Neural cell (in vitro differentiated cells): ENCODE data around the gene PERM1. TPM values are rescaled to one million over a fixed set of nuclear protein-coding genes. Genes with fewer than 3 reads are reported as not detected.

ENCODE experiments used
- H2AFZ ChIP-seq: fragments of 200-600, 300-800 bp; sonication (generic), shearing (Covaris generic); 2 replicates; pipeline ENCODE4 v1.6.0; 2014; ENCODE audit warnings: low read depth, mild to moderate bottlenecking, antibody characterized with exemption, low read length, moderate library complexity
- H3F3A ChIP-seq: fragments of 200-600 bp; shearing (Covaris generic); 2 replicates; pipeline ENCODE4 v1.6.1; 2016; ENCODE audit warnings: mild to moderate bottlenecking, moderate library complexity, mixed read lengths, antibody characterized with exemption, low read length; ENCODE audit not compliant: insufficient read depth, poor library complexity, severe bottlenecking
- H3K27ac ChIP-seq: fragments of 200-600, 300-800 bp; sonication (generic), shearing (Covaris generic); 2 replicates; pipeline ENCODE4 v1.5.1; 2014; ENCODE audit warnings: mild to moderate bottlenecking, low read length, moderate library complexity
- H3K27me3 ChIP-seq: fragments of 300-800, 200-600 bp; sonication (generic), shearing (Covaris generic); 2 replicates; pipeline ENCODE4 v1.6.0; 2014; ENCODE audit warnings: mild to moderate bottlenecking, low read depth, low read length, moderate library complexity; ENCODE audit not compliant: insufficient read depth
- H3K36me3 ChIP-seq: fragments of 300-800, 200-600 bp; sonication (generic), shearing (Covaris generic); 2 replicates; pipeline ENCODE4 v1.5.1; 2014; ENCODE audit warnings: mild to moderate bottlenecking, antibody characterized with exemption, low read length, moderate library complexity; ENCODE audit not compliant: insufficient read depth
- H3K4me2 ChIP-seq: fragments of 300-800, 200-600 bp; sonication (generic), shearing (Covaris generic); 2 replicates; pipeline ENCODE4 v1.6.0; 2014; ENCODE audit warnings: mild to moderate bottlenecking, low read length
- H3K4me3 ChIP-seq: fragments of 300-800, 200-600 bp; sonication (generic), shearing (Covaris generic); 2 replicates; pipeline ENCODE4 v1.5.1; 2014; ENCODE audit warnings: mild to moderate bottlenecking, low read length, moderate library complexity
- H3K79me2 ChIP-seq: fragments of 200-600 bp; shearing (Covaris generic); replicated peaks from 2 replicates; pipeline ENCODE4 v1.6.0; 2014; ENCODE audit warnings: mild to moderate bottlenecking, low read length, moderate library complexity; ENCODE audit not compliant: insufficient read depth
- H3K9ac ChIP-seq: fragments of 300-800, 200-600 bp; sonication (generic), shearing (Covaris generic); 2 replicates; pipeline ENCODE4 v1.6.1; 2016; ENCODE audit warnings: mild to moderate bottlenecking, low read length, mixed read lengths
- H3K9me2 ChIP-seq: fragments of 200-600 bp; shearing (Covaris generic); 2 replicates; pipeline ENCODE4 v1.6.1; 2016; ENCODE audit warnings: mild to moderate bottlenecking, low read length, mixed read lengths; ENCODE audit not compliant: insufficient read depth
- H3K9me3 ChIP-seq: fragments of 200-600, 300-800 bp; sonication (generic), shearing (Covaris generic); 2 replicates; pipeline ENCODE4 v1.6.1; 2016; ENCODE audit warnings: mild to moderate bottlenecking, mixed run types, low read length, moderate library complexity, mixed read lengths
- H4K20me1 ChIP-seq: fragments of 200-600 bp; shearing (Covaris generic); 2 replicates; pipeline ENCODE4 v1.6.1; 2016; ENCODE audit warnings: mild to moderate bottlenecking, mixed run types; ENCODE audit not compliant: insufficient read depth
- EP300 ChIP-seq: fragments of 450-650 bp; conservative IDR thresholded peaks from 2 replicates; pipeline ENCODE4 v1.6.1; 2014; ENCODE audit warnings: antibody characterized with exemption, mild to moderate bottlenecking, moderate library complexity; ENCODE audit not compliant: poor library complexity, severe bottlenecking
- EZH2 ChIP-seq: fragments of 200-600, 300-800 bp; shearing (Covaris generic), sonication (generic); IDR thresholded peaks from 2 replicates; pipeline ENCODE4 v1.6.1; 2014; ENCODE audit warnings: antibody characterized with exemption, low read length, borderline replicate concordance, mild to moderate bottlenecking; ENCODE audit not compliant: insufficient read depth, poor library complexity, severe bottlenecking
- MXI1 ChIP-seq: fragments of 450-650 bp; conservative IDR thresholded peaks from 2 replicates; pipeline ENCODE4 v1.6.1; 2014; ENCODE audit warnings: antibody characterized with exemption, mild to moderate bottlenecking; ENCODE audit not compliant: poor library complexity, severe bottlenecking
- POLR2AphosphoS5 ChIP-seq: IDR thresholded peaks from 2 replicates; pipeline ENCODE4 v1.6.1; 2012
- RAD21 ChIP-seq: fragments of 450-650 bp; conservative IDR thresholded peaks from 2 replicates; pipeline ENCODE4 v1.6.1; 2014; ENCODE audit warnings: antibody characterized with exemption, mild to moderate bottlenecking, moderate library complexity
- SMC3 ChIP-seq: fragments of 450-650 bp; conservative IDR thresholded peaks from 2 replicates; pipeline ENCODE4 v1.6.1; 2014; ENCODE audit warnings: antibody characterized with exemption, mild to moderate bottlenecking, moderate library complexity; ENCODE audit not compliant: poor library complexity
- TAF1 ChIP-seq: IDR thresholded peaks from 2 replicates; pipeline ENCODE4 v1.6.1; 2012; ENCODE audit warnings: low read depth
- polyA plus RNA-seq: library from polyadenylated mRNA; depleted of rRNA; stranded (reverse); fragments of >200 nt; gene quantifications from 2 replicates; pipeline ENCODE4 v1.2.3, GENCODE V29; 2014
- TF ChIP-seq, protein P1 (sequence below): fragments of 450-650 bp; IDR thresholded peaks from 2 replicates; pipeline ENCODE4 v1.5.1; 2014; ENCODE audit warnings: antibody characterized with exemption, mild to moderate bottlenecking, moderate library complexity; ENCODE audit not compliant: poor library complexity, severe bottlenecking
- TF ChIP-seq, protein P2 (sequence below): IDR thresholded peaks from 2 replicates; pipeline ENCODE4 v1.6.1; 2012; ENCODE audit warnings: borderline replicate concordance

The PERM1 gene
- polyA plus RNA-seq, 1 donor from 2014 or later = not detected

DNA sequence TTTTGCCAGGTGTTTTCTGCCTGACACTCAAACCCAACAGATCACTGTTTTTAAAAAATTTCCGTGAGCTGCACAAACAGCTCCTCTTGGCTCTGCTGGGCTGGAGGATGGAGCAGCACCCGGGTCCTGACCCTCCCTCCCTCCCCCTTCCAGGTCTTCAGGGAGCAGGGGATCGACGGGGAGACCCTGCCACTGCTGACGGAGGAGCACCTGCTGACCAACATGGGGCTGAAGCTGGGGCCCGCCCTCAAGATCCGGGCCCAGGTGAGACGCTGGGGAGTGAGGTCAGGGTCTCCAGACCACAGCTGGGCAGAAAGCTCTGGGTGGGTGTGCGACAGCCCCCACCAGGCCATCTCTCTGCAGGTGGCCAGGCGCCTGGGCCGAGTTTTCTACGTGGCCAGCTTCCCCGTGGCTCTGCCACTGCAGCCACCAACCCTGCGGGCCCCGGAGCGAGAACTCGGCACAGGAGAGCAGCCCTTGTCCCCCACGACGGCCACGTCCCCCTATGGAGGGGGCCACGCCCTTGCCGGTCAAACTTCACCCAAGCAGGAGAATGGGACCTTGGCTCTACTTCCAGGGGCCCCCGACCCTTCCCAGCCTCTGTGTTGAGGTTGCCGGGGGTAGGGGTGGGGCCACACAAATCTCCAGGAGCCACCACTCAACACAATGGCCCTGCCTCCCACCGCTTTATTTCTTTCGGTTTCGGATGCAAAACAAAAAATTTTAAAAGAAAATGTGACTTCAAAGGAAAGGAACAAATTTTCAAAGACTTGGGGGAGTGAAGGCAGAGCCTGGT, 38.1 kb downstream of the PERM1 start:
- no peaks in the 10 kb centered on the region for H3K79me2 ChIP-seq
- H3K4me2 ChIP-seq = no peak overlapping the region
- TF ChIP-seq POLR2AphosphoS5 = no peak
- no peak for TF ChIP-seq TAF1
- no peak for TF ChIP-seq MXI1
- TF ChIP-seq, protein P1, sequence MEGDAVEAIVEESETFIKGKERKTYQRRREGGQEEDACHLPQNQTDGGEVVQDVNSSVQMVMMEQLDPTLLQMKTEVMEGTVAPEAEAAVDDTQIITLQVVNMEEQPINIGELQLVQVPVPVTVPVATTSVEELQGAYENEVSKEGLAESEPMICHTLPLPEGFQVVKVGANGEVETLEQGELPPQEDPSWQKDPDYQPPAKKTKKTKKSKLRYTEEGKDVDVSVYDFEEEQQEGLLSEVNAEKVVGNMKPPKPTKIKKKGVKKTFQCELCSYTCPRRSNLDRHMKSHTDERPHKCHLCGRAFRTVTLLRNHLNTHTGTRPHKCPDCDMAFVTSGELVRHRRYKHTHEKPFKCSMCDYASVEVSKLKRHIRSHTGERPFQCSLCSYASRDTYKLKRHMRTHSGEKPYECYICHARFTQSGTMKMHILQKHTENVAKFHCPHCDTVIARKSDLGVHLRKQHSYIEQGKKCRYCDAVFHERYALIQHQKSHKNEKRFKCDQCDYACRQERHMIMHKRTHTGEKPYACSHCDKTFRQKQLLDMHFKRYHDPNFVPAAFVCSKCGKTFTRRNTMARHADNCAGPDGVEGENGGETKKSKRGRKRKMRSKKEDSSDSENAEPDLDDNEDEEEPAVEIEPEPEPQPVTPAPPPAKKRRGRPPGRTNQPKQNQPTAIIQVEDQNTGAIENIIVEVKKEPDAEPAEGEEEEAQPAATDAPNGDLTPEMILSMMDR = no peak
- no peak for TF ChIP-seq SMC3
- TF ChIP-seq EZH2 = no peak
- TF ChIP-seq, protein P2, sequence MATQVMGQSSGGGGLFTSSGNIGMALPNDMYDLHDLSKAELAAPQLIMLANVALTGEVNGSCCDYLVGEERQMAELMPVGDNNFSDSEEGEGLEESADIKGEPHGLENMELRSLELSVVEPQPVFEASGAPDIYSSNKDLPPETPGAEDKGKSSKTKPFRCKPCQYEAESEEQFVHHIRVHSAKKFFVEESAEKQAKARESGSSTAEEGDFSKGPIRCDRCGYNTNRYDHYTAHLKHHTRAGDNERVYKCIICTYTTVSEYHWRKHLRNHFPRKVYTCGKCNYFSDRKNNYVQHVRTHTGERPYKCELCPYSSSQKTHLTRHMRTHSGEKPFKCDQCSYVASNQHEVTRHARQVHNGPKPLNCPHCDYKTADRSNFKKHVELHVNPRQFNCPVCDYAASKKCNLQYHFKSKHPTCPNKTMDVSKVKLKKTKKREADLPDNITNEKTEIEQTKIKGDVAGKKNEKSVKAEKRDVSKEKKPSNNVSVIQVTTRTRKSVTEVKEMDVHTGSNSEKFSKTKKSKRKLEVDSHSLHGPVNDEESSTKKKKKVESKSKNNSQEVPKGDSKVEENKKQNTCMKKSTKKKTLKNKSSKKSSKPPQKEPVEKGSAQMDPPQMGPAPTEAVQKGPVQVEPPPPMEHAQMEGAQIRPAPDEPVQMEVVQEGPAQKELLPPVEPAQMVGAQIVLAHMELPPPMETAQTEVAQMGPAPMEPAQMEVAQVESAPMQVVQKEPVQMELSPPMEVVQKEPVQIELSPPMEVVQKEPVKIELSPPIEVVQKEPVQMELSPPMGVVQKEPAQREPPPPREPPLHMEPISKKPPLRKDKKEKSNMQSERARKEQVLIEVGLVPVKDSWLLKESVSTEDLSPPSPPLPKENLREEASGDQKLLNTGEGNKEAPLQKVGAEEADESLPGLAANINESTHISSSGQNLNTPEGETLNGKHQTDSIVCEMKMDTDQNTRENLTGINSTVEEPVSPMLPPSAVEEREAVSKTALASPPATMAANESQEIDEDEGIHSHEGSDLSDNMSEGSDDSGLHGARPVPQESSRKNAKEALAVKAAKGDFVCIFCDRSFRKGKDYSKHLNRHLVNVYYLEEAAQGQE = no peak
- no peak for TF ChIP-seq RAD21
- TF ChIP-seq EP300 = no peak
- no peaks in the 10 kb centered on the region for H3F3A ChIP-seq
- no peak overlapping the region for H3K4me3 ChIP-seq
- H3K27me3 ChIP-seq = peaks cover 43% of the 10 kb centered on the region
- no peak overlapping the region for H2AFZ ChIP-seq
- no peaks in the 10 kb centered on the region for H4K20me1 ChIP-seq
- no peaks in the 10 kb centered on the region for H3K9me2 ChIP-seq
- H3K36me3 ChIP-seq = no peaks in the 10 kb centered on the region
- H3K27ac ChIP-seq = no peak overlapping the region
- no peak overlapping the region for H3K9ac ChIP-seq
- H3K9me3 ChIP-seq = no peaks in the 10 kb centered on the region

DNA sequence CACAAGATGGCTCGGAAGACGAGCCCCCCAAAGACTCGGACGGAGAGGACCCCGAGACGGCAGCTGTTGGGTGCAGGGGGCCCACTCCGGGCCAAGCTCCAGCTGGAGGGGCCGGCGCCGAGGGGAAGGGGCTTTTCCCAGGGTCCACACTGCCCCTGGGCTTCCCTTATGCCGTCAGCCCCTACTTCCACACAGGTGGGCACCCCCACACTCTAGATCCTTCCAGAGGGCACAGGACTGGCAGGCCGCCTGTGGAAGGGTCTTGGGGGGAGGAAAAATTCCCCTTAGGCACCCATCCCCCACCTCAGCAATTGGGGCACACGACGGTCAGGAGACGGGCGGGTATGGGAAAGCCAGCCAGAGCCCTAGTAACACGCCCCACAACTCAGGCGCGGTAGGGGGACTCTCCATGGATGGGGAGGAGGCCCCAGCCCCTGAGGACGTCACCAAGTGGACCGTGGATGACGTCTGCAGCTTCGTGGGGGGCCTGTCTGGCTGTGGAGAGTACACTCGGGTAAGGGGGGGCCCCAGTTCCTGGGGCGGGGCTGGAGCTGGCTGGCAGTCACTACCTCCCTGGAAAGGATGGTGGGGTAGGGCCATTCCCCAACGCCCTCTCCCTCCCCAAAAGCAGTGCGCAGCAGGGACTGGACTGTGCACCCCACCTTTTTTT, 38.9 kb downstream of the PERM1 start:
- H3K4me2 ChIP-seq = no peak overlapping the region
- H2AFZ ChIP-seq = no peak overlapping the region
- no peaks in the 10 kb centered on the region for H3K36me3 ChIP-seq
- TF ChIP-seq TAF1 (no peak), POLR2AphosphoS5 (no peak), RAD21 (no peak), SMC3 (no peak), MXI1 (no peak), EP300 (no peak), EZH2 (no peak)
- TF ChIP-seq, protein P1 = no peak
- TF ChIP-seq, protein P2 = no peak
- no peaks in the 10 kb centered on the region for H4K20me1 ChIP-seq
- H3K4me3 ChIP-seq = no peak overlapping the region
- no peak overlapping the region for H3K27ac ChIP-seq
- H3K79me2 ChIP-seq = no peaks in the 10 kb centered on the region
- H3K9ac ChIP-seq = no peak overlapping the region
- no peaks in the 10 kb centered on the region for H3K9me2 ChIP-seq
- H3K27me3 ChIP-seq = peaks cover 43% of the 10 kb centered on the region
- no peaks in the 10 kb centered on the region for H3F3A ChIP-seq
- no peaks in the 10 kb centered on the region for H3K9me3 ChIP-seq
